ENCODE results near the gene USP11. TPM values are rescaled to one million over a fixed set of nuclear protein-coding genes. Genes with fewer than 3 reads are reported as not detected.
A peak's percentile ranks its signal among the peaks of the same experiment; 100 is the strongest.

The USP11 gene
- total RNA-seq, 1 experiment from 2014 or later, result 37.5 TPM

DNA sequence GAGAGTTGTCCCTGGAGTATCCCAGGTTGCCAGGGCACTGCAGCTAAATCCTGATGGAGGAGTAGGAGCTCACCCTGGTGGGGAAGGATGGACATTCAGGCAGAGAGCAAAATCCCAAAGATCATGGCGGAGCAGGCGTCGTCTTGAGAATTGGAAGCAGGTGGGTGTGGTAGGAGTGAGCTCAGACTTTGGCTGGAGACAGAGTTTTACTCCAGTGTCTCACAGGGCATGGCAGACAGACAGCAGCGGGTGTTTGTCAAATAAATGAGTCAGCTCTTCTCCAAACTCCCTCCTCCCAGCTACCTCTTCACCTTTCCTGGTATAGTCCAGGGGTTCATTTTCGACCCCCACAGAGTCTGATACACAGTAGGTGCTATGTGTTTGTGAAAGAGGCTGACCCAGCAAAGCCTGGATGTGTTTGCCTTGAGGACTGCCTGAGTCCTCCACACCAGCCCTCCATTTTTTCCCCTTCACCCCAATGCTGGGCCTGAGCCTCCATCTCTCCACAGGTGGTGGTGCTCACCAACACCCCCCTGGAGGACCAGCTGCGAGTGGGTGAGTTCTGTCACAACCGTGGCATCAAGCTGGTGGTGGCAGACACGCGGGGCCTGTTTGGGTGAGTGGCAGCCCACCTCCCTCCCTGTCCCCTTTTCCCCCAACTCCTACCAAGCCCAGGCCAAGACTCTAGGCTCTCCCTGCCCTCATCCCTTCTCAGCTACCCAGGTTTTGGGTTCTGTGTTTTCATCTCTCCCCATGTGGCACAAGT, 32.2 kb upstream of the USP11 start:
- in situ Hi-C loops (cut with HindIII; ENCODE audit: low pct_unique_long_range_greater_than_20kb, low sequenced_read_pairs), result no loop called here
- no peak for DNase-seq (ENCODE audit: low read depth, low spot score)

DNA sequence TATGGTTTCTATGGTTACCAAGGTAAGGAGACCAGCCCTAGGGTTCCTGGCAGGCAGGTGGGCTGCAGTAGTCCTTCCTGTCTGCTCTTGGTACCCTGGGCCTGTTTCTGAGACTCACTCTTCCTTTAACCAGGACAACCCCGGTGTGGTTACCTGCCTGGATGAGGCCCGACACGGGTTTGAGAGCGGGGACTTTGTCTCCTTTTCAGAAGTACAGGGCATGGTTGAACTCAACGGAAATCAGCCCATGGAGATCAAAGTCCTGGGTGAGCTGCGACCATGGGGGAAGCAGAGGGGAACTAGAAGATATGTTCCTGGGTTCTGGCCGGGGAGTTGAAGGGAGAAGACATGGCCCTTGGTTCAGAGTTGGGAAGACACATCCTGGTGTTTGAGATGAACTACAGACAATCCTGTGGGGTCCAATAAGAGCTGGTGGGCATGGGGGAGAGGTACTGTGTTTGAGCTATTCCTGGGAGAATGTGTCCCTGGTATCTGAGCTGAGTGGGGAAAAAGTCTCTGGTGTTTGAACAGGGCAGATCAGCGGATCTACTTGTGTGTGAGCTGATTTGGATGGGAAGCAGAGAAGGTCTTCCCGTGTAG, 31.4 kb upstream of the USP11 start:
- in situ Hi-C loops (cut with HindIII; ENCODE audit: low pct_unique_long_range_greater_than_20kb, low sequenced_read_pairs), result no loop called here
- DNase-seq (ENCODE audit: low read depth, low spot score), result no peak

DNA sequence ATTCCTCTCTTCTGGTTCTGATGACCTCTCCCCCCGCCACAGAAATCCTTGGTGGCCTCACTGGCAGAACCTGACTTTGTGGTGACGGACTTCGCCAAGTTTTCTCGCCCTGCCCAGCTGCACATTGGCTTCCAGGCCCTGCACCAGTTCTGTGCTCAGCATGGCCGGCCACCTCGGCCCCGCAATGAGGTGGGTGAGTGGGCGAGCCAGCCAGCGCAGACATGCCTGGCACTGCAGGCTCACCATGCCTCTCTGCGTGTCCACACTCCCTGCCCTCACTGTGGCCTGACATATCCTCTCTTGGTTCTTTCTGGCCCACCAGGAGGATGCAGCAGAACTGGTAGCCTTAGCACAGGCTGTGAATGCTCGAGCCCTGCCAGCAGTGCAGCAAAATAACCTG, 30.5 kb upstream of the USP11 start:
- in situ Hi-C loops (cut with HindIII; ENCODE audit: low pct_unique_long_range_greater_than_20kb, low sequenced_read_pairs), result no loop called here
- no peak for DNase-seq (ENCODE audit: low read depth, low spot score)

DNA sequence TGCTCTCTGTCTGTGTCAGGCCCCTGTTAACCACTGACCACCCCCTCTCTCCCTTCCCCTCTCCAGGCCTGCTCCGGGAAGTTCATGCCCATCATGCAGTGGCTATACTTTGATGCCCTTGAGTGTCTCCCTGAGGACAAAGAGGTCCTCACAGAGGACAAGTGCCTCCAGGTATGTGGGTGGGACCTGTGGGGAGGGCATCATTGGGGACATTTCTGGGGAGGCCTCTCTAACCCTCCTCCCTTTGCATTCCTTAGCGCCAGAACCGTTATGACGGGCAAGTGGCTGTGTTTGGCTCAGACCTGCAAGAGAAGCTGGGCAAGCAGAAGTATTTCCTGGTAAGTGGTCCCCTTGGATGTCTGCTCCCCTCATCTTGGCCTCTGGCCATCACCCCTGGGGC, 29.9 kb upstream of the USP11 start:
- in situ Hi-C loops (cut with HindIII; ENCODE audit: low pct_unique_long_range_greater_than_20kb, low sequenced_read_pairs), result no loop called here
- DNase-seq (ENCODE audit: low read depth, low spot score), result no peak

DNA sequence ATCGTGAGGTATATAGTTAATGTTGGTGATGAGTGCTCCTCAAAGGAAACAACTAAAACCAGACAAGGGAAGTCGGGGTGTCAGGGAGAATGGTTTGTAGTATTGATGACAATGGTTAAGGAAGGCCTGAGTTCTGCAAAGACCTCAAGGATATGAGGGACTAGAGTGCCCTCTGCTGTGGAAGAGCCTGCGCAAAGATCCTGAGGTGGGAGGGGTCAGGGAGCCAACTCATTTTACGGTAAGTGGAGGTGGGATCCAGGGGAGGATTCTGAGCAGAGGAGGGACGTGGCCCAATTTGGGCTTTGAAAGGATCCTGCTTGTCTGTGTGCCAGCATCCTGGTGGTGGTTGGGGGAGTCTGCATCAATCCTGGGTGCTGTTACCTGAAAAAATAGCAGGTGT, 27.8 kb upstream of the USP11 start:
- in situ Hi-C loops (cut with HindIII; ENCODE audit: low pct_unique_long_range_greater_than_20kb, low sequenced_read_pairs), result no loop called here
- no peak for DNase-seq (ENCODE audit: low read depth, low spot score)

DNA sequence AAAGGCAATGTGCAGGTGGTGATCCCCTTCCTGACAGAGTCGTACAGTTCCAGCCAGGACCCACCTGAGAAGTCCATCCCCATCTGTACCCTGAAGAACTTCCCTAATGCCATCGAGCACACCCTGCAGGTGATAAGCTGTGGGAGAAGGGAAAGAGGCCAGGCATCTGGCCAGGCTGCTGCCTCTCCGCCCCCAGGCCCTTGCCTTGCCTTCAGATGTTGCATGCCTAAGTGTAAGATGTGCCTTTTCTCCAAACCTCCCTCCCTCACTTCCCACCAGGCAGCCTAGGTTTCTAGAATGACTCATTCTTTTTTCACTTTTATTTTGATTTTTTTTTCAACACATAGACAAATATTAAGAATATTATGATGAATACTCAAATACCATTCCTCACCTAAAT, 26.5 kb upstream of the USP11 start:
- DNase-seq (ENCODE audit: low read depth, low spot score), result no peak
- in situ Hi-C loops (cut with HindIII; ENCODE audit: low pct_unique_long_range_greater_than_20kb, low sequenced_read_pairs), result no loop called here

DNA sequence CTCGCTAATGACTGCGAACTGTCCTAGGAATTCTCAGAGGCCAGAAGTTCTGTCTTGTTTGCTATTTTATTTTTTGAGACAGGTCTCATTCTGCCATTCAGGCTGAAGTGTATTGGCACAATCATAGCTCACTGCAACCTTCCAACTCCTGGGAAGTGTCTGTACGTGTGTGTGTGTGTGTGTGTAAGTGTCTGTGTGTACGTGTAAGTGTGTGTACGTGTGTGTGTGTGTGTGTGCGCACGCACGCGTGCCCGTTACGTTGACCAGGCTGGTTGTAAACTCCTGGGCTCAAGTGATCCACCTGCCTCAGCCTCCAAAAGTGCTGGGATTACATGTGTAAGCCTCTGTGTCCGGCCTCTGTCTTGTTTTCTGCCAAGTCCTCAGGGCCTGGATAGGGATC, 24.7 kb upstream of the USP11 start:
- in situ Hi-C loops (cut with HindIII; ENCODE audit: low pct_unique_long_range_greater_than_20kb, low sequenced_read_pairs), result no loop called here
- no peak for DNase-seq (ENCODE audit: low read depth, low spot score)

DNA sequence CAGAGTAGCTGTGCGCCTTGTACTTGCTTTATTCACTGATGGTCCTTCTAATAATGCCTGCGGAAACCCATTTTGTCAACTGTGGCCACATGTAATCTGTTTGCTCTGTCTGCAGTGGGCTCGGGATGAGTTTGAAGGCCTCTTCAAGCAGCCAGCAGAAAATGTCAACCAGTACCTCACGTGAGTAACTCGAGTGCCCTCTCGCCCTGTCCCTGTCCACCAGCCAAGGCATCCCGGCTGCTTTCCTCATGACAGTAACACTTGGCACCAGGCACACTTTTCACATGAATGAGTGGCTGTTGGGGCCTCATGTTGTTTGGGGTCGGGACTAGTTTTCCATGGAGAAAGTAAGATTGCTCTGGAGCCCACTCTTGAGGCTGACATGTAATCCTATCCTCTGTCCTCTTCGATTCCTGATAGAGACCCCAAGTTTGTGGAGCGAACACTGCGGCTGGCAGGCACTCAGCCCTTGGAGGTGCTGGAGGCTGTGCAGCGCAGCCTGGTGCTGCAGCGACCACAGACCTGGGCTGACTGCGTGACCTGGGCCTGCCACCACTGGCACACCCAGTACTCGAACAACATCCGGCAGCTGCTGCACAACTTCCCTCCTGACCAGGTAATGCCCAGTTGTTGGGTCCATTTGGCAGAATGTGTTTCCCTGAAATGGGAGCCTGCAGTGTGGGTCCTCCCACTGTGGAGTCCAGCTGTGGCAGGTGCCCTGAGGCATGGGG, 23.1 kb upstream of the USP11 start:
- no peak for DNase-seq (ENCODE audit: low read depth, low spot score)
- in situ Hi-C loops (cut with HindIII; ENCODE audit: low pct_unique_long_range_greater_than_20kb, low sequenced_read_pairs), result no loop called here

DNA sequence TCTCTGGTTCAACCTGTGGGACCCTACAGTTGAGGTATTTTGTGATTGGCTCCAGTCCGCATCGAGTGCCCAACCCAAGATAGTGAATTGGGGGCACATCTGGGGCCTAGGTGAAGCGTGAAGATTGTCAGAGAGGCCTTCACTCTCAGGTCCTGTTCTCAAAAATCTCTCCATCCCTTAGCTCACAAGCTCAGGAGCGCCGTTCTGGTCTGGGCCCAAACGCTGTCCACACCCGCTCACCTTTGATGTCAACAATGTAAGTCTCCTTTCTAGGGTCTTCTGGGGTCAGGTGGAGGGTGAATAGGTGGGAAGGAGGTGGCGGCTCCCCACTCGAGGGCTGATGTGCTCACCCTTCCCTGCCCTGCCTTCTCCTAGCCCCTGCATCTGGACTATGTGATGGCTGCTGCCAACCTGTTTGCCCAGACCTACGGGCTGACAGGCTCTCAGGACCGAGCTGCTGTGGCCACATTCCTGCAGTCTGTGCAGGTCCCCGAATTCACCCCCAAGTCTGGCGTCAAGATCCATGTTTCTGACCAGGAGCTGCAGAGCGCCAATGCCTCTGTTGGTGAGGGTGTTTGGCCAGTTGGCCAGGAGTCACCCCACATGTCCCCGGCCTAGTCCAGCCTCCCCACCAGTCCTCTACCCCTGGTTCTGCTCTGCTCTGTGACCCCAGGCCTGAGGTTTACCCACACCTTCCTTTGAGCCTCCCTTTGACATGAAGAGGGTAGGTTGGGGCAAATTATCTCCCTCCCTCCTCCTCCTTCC, 22.0 kb upstream of the USP11 start:
- in situ Hi-C loops (cut with HindIII; ENCODE audit: low pct_unique_long_range_greater_than_20kb, low sequenced_read_pairs), result no loop called here
- DNase-seq (ENCODE audit: low read depth, low spot score), result no peak

DNA sequence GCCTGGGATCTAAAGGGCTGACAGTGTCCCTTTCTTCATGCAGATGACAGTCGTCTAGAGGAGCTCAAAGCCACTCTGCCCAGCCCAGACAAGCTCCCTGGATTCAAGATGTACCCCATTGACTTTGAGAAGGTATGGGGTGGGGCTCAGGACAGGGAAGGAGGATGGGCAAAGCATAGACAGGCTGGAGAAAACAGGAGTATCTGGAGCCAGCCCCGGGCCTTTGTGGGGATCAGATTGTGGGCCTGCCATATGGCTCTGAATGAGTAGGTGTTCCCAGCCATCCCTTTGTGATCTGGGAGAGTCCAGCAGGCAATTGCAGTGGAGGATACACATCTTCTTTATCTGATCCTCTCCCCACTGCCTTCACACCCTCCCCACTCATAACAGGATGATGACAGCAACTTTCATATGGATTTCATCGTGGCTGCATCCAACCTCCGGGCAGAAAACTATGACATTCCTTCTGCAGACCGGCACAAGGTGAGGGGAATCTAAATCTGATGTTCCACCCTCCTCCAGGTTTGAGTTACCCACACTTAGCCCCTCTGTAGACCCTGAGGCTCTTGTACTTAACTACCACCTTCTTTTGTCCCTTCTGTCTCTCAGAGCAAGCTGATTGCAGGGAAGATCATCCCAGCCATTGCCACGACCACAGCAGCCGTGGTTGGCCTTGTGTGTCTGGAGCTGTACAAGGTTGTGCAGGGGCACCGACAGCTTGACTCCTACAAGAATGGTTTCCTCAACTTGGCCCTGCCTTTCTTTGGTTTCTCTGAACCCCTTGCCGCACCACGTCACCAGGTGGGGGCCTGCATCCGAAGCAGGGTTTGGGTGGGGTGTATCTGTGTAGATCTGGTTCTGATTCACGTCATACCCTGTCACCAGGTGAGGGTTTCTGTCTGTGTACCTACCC, 20.2 kb upstream of the USP11 start:
- DNase-seq (ENCODE audit: low read depth, low spot score), result no peak
- in situ Hi-C loops (cut with HindIII; ENCODE audit: low pct_unique_long_range_greater_than_20kb, low sequenced_read_pairs), result no loop called here

DNA sequence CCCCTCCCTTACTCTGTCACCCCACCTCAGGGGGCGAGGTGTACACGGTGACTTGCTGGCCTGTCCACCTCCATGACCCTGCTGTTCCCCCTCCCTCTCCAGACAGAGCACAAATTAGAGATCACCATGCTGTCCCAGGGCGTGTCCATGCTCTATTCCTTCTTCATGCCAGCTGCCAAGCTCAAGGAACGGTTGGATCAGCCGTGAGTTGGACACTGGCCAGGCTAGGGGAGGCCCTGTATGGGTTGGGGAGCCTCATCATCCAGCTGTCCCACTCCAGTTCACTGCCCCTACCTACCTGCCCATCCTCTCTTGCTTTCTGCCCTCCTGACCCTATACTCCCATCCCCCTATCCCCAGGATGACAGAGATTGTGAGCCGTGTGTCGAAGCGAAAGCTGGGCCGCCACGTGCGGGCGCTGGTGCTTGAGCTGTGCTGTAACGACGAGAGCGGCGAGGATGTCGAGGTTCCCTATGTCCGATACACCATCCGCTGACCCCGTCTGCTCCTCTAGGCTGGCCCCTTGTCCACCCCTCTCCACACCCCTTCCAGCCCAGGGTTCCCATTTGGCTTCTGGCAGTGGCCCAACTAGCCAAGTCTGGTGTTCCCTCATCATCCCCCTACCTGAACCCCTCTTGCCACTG, 18.3 kb upstream of the USP11 start:
- DNase-seq (ENCODE audit: low read depth, low spot score), result no peak
- in situ Hi-C loops (cut with HindIII; ENCODE audit: low pct_unique_long_range_greater_than_20kb, low sequenced_read_pairs), result no loop called here

DNA sequence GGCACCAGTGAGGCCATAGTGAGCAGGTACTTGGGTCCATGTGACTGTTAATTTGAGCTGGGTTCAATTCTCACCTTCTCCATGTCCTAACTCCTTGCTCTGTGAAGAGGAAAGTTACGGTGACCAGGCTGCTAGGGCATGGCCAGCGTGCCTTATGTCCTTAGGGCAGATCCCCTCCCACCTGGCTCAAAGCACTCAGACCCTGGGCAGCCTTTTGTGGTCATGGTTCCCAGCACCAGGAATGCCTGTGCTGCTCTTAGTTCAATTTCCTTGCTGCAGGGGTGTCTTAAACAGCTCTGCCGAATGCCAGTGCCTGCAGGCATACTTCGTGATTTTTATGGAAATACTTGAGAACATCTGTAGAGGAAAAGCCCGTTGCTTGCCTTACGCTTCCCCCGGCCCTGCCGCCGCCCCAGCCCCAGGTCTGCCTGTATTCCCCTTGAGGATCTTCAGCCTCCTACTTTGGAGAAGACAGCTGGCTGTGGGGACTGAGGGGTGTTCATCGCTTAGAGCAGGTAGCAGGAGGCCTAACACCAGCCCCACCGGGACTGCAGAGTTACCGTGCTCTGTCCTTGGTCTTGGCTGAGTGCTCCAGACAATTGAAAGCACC, 17.4 kb upstream of the USP11 start:
- in situ Hi-C loops (cut with HindIII; ENCODE audit: low pct_unique_long_range_greater_than_20kb, low sequenced_read_pairs), result no loop called here
- DNase-seq (ENCODE audit: low read depth, low spot score), result no peak

DNA sequence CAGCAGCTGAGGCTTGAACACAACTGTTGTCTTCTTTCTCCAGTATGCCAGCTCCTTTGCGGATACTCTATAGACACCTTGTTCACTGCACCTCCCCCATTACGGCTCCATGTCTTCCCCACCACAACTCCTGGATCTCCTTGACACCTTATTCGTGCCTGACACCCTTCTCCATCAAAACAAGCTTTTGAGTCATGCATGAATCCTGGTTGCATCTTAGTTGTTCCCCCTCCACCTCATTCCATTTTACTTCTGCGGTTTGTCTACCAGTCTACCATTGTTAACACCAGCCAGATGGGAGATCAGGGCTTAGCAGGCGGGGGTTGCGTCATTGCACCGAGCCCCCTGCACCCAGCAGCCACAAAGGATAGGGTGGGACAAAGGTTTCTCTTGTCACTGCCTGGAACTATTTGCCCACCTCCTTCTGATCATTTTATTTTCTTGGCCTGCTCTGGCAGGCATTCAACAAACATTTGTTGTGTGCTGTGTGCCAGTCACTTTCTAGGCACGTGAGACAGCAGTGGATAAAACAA, 16.4 kb upstream of the USP11 start:
- no peak for DNase-seq (ENCODE audit: low read depth, low spot score)
- in situ Hi-C loops (cut with HindIII; ENCODE audit: low pct_unique_long_range_greater_than_20kb, low sequenced_read_pairs), result no loop called here

DNA sequence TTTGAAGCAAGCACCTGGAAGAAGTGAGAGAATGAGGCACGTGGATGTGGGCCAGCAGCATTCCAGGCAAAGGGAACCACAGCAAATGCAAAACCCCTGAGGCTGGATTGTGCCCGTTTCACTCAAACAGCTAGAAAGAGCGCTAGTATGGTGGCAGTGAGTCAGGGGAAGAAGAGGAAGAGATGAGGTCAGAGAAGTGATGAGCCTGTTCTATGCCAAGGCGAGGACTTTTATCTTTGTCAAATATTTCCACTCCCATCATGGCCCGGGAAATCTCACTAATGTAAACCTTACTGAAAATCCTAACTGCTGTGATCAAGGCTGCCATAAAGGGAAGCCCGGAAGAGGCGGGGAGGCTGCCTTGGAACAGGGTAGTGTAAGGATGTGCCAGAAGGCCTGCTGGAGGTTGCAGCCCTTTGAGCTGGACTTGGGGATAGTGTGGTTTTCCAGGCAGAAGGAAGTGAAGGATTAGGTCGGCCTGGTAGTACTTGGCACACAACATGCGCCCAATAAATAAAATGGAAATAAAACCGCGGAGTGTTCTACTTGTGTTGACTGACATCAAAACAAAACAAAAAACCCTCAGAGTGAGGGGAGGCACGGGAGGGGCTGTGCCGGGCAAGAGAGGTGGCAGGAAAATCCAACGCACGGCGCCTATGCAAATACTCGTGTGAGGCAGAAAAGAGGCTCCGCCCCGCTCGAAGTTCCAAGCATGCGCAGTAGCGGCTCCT, 15.5 kb upstream of the USP11 start:
- peak; percentile 43 for DNase-seq (ENCODE audit: low read depth, low spot score)
- in situ Hi-C loops (cut with HindIII; ENCODE audit: low pct_unique_long_range_greater_than_20kb, low sequenced_read_pairs), result no loop called here

DNA sequence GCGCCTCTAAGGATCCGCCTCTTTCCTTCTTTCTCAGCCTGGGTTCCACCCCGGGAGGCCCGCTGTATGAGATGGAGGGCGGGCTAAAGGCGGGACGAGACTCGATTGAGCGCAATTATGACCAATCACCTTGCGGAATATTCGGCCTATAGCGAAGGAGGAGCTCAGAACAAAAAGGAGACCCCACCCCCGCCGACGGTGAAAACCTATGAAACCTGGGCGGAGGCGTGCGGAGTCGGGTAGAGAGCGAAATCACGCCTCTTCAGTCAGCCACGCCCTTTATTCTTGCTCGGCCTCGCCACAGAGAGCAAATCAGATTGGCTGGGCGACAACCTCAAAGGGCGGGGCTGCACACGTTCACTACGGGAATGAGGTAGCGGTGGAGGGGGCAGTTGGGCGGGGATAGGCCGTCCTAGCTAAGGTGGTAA, 14.9 kb upstream of the USP11 start:
- in situ Hi-C loops (cut with HindIII; ENCODE audit: low pct_unique_long_range_greater_than_20kb, low sequenced_read_pairs), result no loop called here

More for the DNA sequence above, 14.9 kb upstream of the USP11 start:
- DNase-seq (ENCODE audit: low read depth, low spot score), result peak; percentile 97

Data from SK-MEL-5 (cell line).